HCT116 (cell line): ENCODE results near the gene SRSF11. TPM values are rescaled to one million over a fixed set of nuclear protein-coding genes. Genes with fewer than 3 reads are reported as not detected.

ENCODE experiments used
- ATAC-seq: fragments of 200-7000 bp; cut with Tn5 transposase; 2 replicates; pipeline ENCODE4 v1.9.1; 2020; ENCODE audit warnings: mild to moderate bottlenecking, moderate library complexity
- BruUV-seq: library from RNA; stranded (reverse); fragments of 400-500 nt; replicated peaks from 2 replicates; lab custom pipeline; 2021; lab: Mats Ljungman, UMichigan
- CTCF ChIA-PET: fragments of 300-600 bp; sonication (Branson Sonifier 250); formaldehyde crosslinking; loops from one replicate; lab custom pipeline; 2021; ENCODE audit warnings: antibody characterized with exemption; lab: Charles Lee
- POLR2A ChIA-PET: fragments of 300-600, 350-600 bp; sonication (Branson Sonifier 250); formaldehyde crosslinking; loops from one replicate; lab custom pipeline; 2021; ENCODE audit warnings: antibody characterized with exemption; lab: Charles Lee
- RAD21 ChIA-PET, 2 experiments: fragments of 300-600 bp; sonication (Branson Sonifier 250); formaldehyde crosslinking; loops; one replicate each; lab custom pipeline; 2023; ENCODE audit warnings: low total read pairs in 2 of 2; ENCODE audit not compliant: uncharacterized antibody in 2 of 2, unreplicated experiment in 2 of 2, low non-redundant PET in 1 of 2; lab: Charles Lee
- DNase-seq: peaks from one replicate; pipeline ENCODE4 v3.0.0-alpha.2; 2010; ENCODE audit warnings: low read depth, low spot score
- H2AFZ ChIP-seq: fragments of 200-600 bp; shearing (Covaris generic), sonication (generic); 2 replicates; pipeline ENCODE4 v1.6.1; 2017; ENCODE audit warnings: low read depth, mixed run types, mixed read lengths, antibody characterized with exemption, low read length; ENCODE audit not compliant: poor library complexity, severe bottlenecking
- H3K27ac ChIP-seq: 2 replicates; pipeline ENCODE4 v1.5.1; 2012; ENCODE audit warnings: low read depth, low read length
- H3K27me3 ChIP-seq: fragments of 200-600 bp; sonication (generic); 2 replicates; pipeline ENCODE4 v1.6.1; 2016; ENCODE audit warnings: mixed run types, low read length, mixed read lengths; ENCODE audit not compliant: insufficient read depth
- H3K36me3 ChIP-seq, 2 experiments: fragments of 200-500 bp in 1 of 2; fragments of 200-600 bp in 1 of 2; sonication (Bioruptor generic) in 1 of 2; sonication (generic) in 1 of 2; 2 replicates each; pipeline versions ENCODE4 v1.5.1 to v1.6.1; 2014 to 2016; ENCODE audit warnings: low read length in 2 of 2, inconsistent platforms in 1 of 2, mixed read lengths in 1 of 2, mixed run types in 1 of 2; ENCODE audit not compliant: insufficient read depth in 2 of 2, control insufficient read depth in 1 of 2
- H3K4me1 ChIP-seq, 2 experiments: fragments of 200-600 bp in 1 of 2; sonication (generic) in 1 of 2; 2 replicates each; pipeline versions ENCODE4 v1.5.1 to v1.6.1; 2012 to 2017; ENCODE audit warnings: low read length in 2 of 2, inconsistent platforms in 1 of 2, mild to moderate bottlenecking in 1 of 2, mixed read lengths in 1 of 2, mixed run types in 1 of 2, moderate library complexity in 1 of 2; ENCODE audit not compliant: insufficient read depth in 2 of 2, control insufficient read depth in 1 of 2
- H3K4me2 ChIP-seq: fragments of 200-600 bp; sonication (generic); 2 replicates; pipeline ENCODE4 v1.6.1; 2017; ENCODE audit warnings: mixed run types, low read length, mixed read lengths
- H3K4me3 ChIP-seq, 2 experiments: fragments of 200-600 bp in 1 of 2; sonication (generic) in 1 of 2; replicated peaks in 1 of 2; 2 replicates each; pipeline ENCODE4 v1.5.1; 2011 to 2016; ENCODE audit warnings: low read length in 2 of 2, control low read depth in 1 of 2, low read depth in 1 of 2, mild to moderate bottlenecking in 1 of 2, mixed read lengths in 1 of 2, mixed run types in 1 of 2
- H3K79me2 ChIP-seq: fragments of 200-600 bp; sonication (generic); 2 replicates; pipeline ENCODE4 v1.6.1; 2017; ENCODE audit warnings: mild to moderate bottlenecking, mixed run types, low read length, moderate library complexity, mixed read lengths; ENCODE audit not compliant: insufficient read depth
- H3K9ac ChIP-seq: fragments of 200-600 bp; sonication (generic); 2 replicates; pipeline ENCODE4 v1.6.1; 2016; ENCODE audit warnings: low read length, mixed read lengths
- H3K9me2 ChIP-seq: fragments of 200-600 bp; sonication (generic), shearing (Covaris generic); 2 replicates; pipeline ENCODE4 v1.6.1; 2017; ENCODE audit warnings: mixed run types, mild to moderate bottlenecking, moderate library complexity; ENCODE audit not compliant: insufficient read depth
- H3K9me3 ChIP-seq, 2 experiments: fragments of 200-500 bp in 1 of 2; fragments of 200-600 bp in 1 of 2; sonication (Bioruptor generic) in 1 of 2; sonication (generic) in 1 of 2; 2 replicates each; pipeline ENCODE4 v1.6.1; 2014 to 2017; ENCODE audit warnings: low read length in 2 of 2, mixed read lengths in 2 of 2, inconsistent platforms in 1 of 2, low read depth in 1 of 2, mild to moderate bottlenecking in 1 of 2, mixed run types in 1 of 2, moderate library complexity in 1 of 2; ENCODE audit not compliant: control insufficient read depth in 1 of 2, insufficient read depth in 1 of 2
- H4K20me1 ChIP-seq: fragments of 200-600 bp; sonication (generic), shearing (Covaris generic); 2 replicates; pipeline ENCODE4 v1.6.1; 2017; ENCODE audit warnings: mixed run types, mild to moderate bottlenecking, moderate library complexity; ENCODE audit not compliant: insufficient read depth
- CEBPB ChIP-seq: IDR thresholded peaks from 2 replicates; pipeline ENCODE4 v1.6.1; 2012; ENCODE audit warnings: low read depth
- CTCF ChIP-seq, 3 experiments: fragments of 200-600 bp in 1 of 3; sonication (generic) in 1 of 3; IDR thresholded peaks in 2 of 3; conservative IDR thresholded peaks in 1 of 3; 2 replicates each; pipeline ENCODE4 v1.5.1; 2012 to 2017; ENCODE audit warnings: low read depth in 2 of 3, low read length in 2 of 3, antibody characterized with exemption in 1 of 3, borderline replicate concordance in 1 of 3, control low read depth in 1 of 3, mild to moderate bottlenecking in 1 of 3, mixed read lengths in 1 of 3, mixed run types in 1 of 3, moderate library complexity in 1 of 3; ENCODE audit not compliant: insufficient read depth in 1 of 3
- ELF1 ChIP-seq: IDR thresholded peaks from 2 replicates; pipeline ENCODE4 v1.6.1; 2012; ENCODE audit warnings: low read depth, borderline replicate concordance
- EZH2phosphoT487 ChIP-seq: fragments of 200-600 bp; IDR thresholded peaks from 2 replicates; pipeline ENCODE4 v1.6.1; 2018; ENCODE audit warnings: antibody characterized with exemption, borderline replicate concordance
- FOSL1 ChIP-seq: IDR thresholded peaks from 2 replicates; pipeline ENCODE4 v1.6.1; 2012; ENCODE audit warnings: low read depth
- JUND ChIP-seq: IDR thresholded peaks from 2 replicates; pipeline ENCODE4 v1.6.1; 2012
- POLR2A ChIP-seq: IDR thresholded peaks from 2 replicates; pipeline ENCODE4 v1.7.0; 2011; ENCODE audit warnings: borderline replicate concordance; ENCODE audit not compliant: insufficient read depth, insufficient read length; ENCODE audit errors: extremely low read depth
- SP1 ChIP-seq: IDR thresholded peaks from 2 replicates; pipeline ENCODE4 v1.6.1; 2012; ENCODE audit warnings: low read depth
- TCF7L2 ChIP-seq: IDR thresholded peaks from 2 replicates; pipeline ENCODE4 v1.7.0; 2011; ENCODE audit warnings: borderline replicate concordance, inconsistent platforms; ENCODE audit not compliant: insufficient read depth, insufficient read length; ENCODE audit errors: extremely low read depth
- YY1 ChIP-seq: IDR thresholded peaks from 2 replicates; pipeline ENCODE4 v1.6.1; 2011; ENCODE audit warnings: low read length, low read depth, moderate library complexity, mild to moderate bottlenecking; ENCODE audit not compliant: insufficient replicate concordance; ENCODE audit errors: extremely low read depth
- intact Hi-C: fragments of 100-400 bp; cut with micrococcal nuclease; formaldehyde crosslinking; loops from 2 replicates; pipeline ENCODE4 v1.10.0; 2022
- total RNA-seq: library from RNA; stranded (reverse); gene quantifications from one replicate; pipeline ENCODE4 v1.2.1, GENCODE V29; 2021; ENCODE audit not compliant: unreplicated experiment
- TF ChIP-seq, protein P1 (sequence below): IDR thresholded peaks from 2 replicates; pipeline ENCODE4 v1.6.1; 2012

The SRSF11 gene
- total RNA-seq, 1 experiment from 2014 or later = 166 TPM

DNA sequence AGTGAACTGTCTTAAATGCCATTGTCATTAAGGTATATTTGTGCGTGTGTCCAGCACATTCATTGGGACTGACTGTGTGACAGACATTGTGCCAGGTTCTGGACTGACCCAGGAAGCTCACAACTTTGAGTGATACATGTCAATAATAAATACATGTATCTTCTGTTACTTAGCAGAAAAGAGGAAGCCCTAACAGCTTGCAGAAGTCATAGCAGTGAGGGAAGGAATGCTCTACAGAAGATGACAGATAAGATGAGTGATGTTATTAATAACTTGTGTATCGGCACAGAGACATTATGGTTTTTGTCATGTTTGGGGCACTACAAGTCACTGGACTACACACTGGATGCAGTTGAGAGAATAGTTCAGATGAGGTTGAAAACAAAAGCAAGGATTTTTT, 1.2 kb upstream of the SRSF11 start:
- H3K9ac ChIP-seq = no peak overlapping the region
- RAD21 ChIA-PET = no interaction called here
- TF ChIP-seq FOSL1 (no peak), SP1 (no peak), POLR2A (no peak), TCF7L2 (no peak), CEBPB (no peak), YY1 (no peak), EZH2phosphoT487 (no peak), CTCF (IDR thresholded peaks at IDR 0.05 in 2 of 3, conservative IDR thresholded peaks at IDR 0.05 in 1 of 3; ENCODE audit: borderline replicate concordance in 1 of 3, insufficient read depth in 1 of 3, low read depth in 2 of 3, low read length in 2 of 3) (no peak), ELF1 (no peak), JUND (no peak)
- TF ChIP-seq, protein P1, sequence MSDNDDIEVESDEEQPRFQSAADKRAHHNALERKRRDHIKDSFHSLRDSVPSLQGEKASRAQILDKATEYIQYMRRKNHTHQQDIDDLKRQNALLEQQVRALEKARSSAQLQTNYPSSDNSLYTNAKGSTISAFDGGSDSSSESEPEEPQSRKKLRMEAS = no peak
- no peak overlapping the region for H3K27ac ChIP-seq
- peaks cover 15% of the 10 kb centered on the region; the same call in 1 of the 2 replicates for H4K20me1 ChIP-seq
- CTCF ChIA-PET = no interaction called here
- ATAC-seq (no peak), DNase-seq (no peak)
- H3K4me1 ChIP-seq = peaks cover 4 to 16% of the 10 kb centered on the region in 2 experiments; a peak in 3 of 4 replicates
- H3K79me2 ChIP-seq = peaks cover 97% of the 10 kb centered on the region
- POLR2A ChIA-PET = interaction anchor here (0.9 kb wide), 1 partner anchor 12 kb away, joined by 3 read pairs; no protein-coding TSS in a partner anchor
- BruUV-seq = no TSS peak
- peaks cover 16 to 20% of the 10 kb centered on the region in 2 experiments; a peak in 3 of 4 replicates for H3K36me3 ChIP-seq
- no peak overlapping the region for H3K4me3 ChIP-seq
- no peaks in the 10 kb centered on the region for H3K9me3 ChIP-seq
- no peak overlapping the region for H3K4me2 ChIP-seq
- no peaks in the 10 kb centered on the region for H3K9me2 ChIP-seq
- intact Hi-C loops = loop anchor here (10.0 kb wide), 1 partner anchor 195 kb away; the partner anchor contains the start of gene CTH
- no peak overlapping the region for H2AFZ ChIP-seq
- H3K27me3 ChIP-seq = no peaks in the 10 kb centered on the region
